Mesenteric fat pad (tissue), 1 donor: Measurements from ENCODE around the gene NXPE3. TPM values are rescaled to one million over a fixed set of nuclear protein-coding genes. Genes with fewer than 3 reads are reported as not detected.

Source experiments
- DNase-seq: peaks from one replicate; pipeline ENCODE4 v3.0.0-alpha.2; 2020; ENCODE audit warnings: low spot score
- total RNA-seq: library from RNA; stranded (reverse); fragmentation: NEBNext Ultra II Directional; extraction: Animal tissue kit (Norgen Biotek cat#: 25700); gene quantifications from one replicate; pipeline ENCODE4 v1.2.1, GENCODE V29; 2021
- donor health status: DM: yes; HTN: yes; CAD: no.

NXPE3 gene
- total RNA-seq, 1 donor from 2014 or later = 11.0 TPM

- DNase-seq = no peak
Observed at GRCh38 chr3:101828276-101828675, 49.3 kb downstream of the NXPE3 start.

GRCh38 chr3:101828691-101829436 lies 49.9 kb downstream of the NXPE3 start:
- DNase-seq = no peak

- DNase-seq = no peak
Observed at GRCh38 chr3:101829437-101829830, 50.4 kb downstream of the NXPE3 start.

GRCh38 chr3:101829874-101830273 lies 50.9 kb downstream of the NXPE3 start:
- no peak for DNase-seq

GRCh38 chr3:101833446-101833974 lies 54.5 kb downstream of the NXPE3 start:
- no peak for DNase-seq

GRCh38 chr3:101835676-101836075 lies 56.7 kb downstream of the NXPE3 start:
- no peak for DNase-seq

GRCh38 chr3:101836160-101836559 lies 57.1 kb downstream of the NXPE3 start:
- DNase-seq = no peak

- no peak for DNase-seq
Observed at GRCh38 chr3:101836652-101837598, 57.9 kb downstream of the NXPE3 start.

GRCh38 chr3:101838691-101839090 lies 59.7 kb downstream of the NXPE3 start:
- DNase-seq = no peak

- no peak for DNase-seq
Observed at GRCh38 chr3:101840066-101840465, 61.1 kb downstream of the NXPE3 start.

GRCh38 chr3:101842245-101842934 lies 63.4 kb downstream of the NXPE3 start:
- DNase-seq = no peak

GRCh38 chr3:101842935-101843330 lies 63.9 kb downstream of the NXPE3 start:
- no peak for DNase-seq

GRCh38 chr3:101845425-101845824 lies 66.4 kb downstream of the NXPE3 start:
- DNase-seq = no peak

GRCh38 chr3:101846709-101847108 lies 67.7 kb downstream of the NXPE3 start:
- DNase-seq = no peak

- DNase-seq = no peak
Observed at GRCh38 chr3:101847328-101847727, 68.3 kb downstream of the NXPE3 start.

- no peak for DNase-seq
Observed at GRCh38 chr3:101848326-101848725, 69.3 kb downstream of the NXPE3 start.

- peak; percentile 100 for DNase-seq
Observed at GRCh38 chr3:101848754-101849713, 70.0 kb downstream of the NXPE3 start, which contains the start of gene NFKBIZ. TSS of gene NFKBIZ (plus strand) at chr3:101849514. CDS start at chr3:101849629, 115 bp downstream.

GRCh38 chr3:101849714-101850245 lies 70.8 kb downstream of the NXPE3 start:
- no peak for DNase-seq

- no peak for DNase-seq
Observed at GRCh38 chr3:101850246-101851051, 71.4 kb downstream of the NXPE3 start.
